ENCODE measurements around the gene NEMP2.

NEMP2 gene

DNA sequence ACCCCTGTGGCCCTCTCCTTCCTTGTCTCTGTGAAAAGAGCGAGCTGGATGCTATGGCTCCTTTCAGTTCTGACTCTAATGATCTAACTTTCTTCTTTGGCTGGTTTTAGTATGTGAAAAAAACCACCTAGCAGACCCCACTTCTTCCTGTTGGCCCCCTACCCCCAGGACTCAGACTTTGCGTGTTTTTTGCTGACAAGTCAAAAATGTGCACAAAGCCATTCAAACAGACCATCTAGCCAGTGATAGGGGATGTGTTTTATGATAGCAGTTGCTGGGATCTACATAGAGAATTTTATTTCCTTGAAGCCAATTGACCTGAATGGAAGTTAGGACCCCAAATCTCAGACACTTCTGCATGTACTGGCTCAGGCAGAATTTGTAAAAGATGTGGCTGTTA lies 77.3 kb downstream of the NEMP2 start:
- no peak for DNase-seq (ENCODE audit: low spot score)

DNA sequence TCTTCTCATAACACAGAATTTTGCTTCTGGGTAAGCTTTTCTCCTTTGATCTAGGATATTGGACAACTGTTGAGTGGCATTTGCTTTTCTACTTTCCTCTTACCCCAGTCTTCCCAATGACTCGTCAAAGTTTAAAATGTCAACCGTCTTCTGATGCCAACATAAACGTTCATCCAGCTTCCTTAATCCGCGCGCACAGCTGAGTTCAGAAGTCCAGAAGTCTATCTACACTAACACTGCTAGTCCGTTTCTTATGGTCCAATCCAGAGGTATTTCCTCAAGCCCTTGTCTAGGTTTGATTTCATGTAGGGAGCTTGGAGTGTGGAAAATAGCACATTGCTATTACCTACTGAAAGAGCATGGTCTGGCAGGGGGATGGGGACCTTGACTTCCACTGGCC lies 77.7 kb downstream of the NEMP2 start:
- no peak for DNase-seq (ENCODE audit: low spot score)

DNA sequence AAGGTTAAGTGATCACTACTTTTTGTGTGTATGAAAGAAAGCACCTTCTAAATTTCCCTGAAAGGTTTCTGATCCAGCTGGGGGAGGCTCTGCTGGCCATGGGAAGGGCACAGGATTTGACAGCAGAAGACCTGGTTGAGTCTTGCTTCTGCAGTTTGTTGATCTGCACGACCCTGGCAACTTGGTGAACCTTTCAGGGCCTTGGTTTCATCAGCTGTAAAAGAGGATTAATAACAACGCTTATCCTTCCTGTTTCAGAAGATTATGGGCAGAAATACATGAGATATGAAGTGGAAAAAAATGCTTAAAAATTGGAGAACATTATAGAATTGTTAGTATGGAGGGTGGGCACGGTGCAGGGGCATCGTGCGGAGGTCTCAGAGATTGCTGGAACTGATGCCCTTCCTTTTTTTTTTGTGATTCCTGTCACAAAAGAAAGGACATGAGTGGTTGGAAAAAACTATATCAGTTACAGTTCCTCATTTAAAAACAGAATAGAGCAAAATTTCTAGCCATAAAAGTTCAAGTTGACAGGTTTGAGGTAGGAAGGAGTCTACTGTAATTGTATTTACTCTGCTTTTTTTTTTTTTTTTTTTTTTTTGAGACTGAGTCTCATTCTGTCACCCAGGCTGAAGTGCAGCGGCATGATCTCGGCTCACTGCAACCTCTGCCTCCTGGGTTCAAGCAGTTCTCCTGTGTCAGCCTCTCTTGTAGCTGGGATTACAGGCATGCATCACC lies 79.0 kb downstream of the NEMP2 start:
- DNase-seq (ENCODE audit: low spot score), result no peak

DNA sequence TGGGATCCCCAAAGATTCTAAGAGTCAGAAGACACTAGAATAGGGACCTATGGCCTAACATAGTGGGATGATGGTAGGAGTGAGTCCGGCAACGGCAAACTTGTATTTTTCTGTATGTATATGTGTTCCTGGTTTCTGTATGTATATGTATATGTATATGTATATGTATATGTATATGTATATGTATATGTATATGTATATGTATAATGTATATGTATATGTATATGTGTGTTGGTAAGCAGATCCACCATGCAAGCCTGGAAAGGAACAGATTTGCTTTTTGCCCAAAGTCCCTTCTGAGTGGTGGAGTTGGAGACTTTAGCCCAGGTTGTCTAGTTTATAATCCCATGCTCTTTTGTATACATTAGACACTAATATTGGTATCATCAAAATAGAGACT lies 79.7 kb downstream of the NEMP2 start:
- DNase-seq (ENCODE audit: low spot score), result no peak

All from NAMALWA (cell line).